GM18951 (cell line): ENCODE data around the gene OR2T2.
"Not testable (repeated sequence)": the region's sequence is repeated elsewhere in the genome, so short reads cannot be mapped to it uniquely, and the experiment has no call there.

Experiments
- POLR2A ChIP-seq: IDR thresholded peaks from 4 replicates; pipeline ENCODE4 v1.6.1; 2011; ENCODE audit warnings: mild to moderate bottlenecking; ENCODE audit not compliant: insufficient read length, insufficient read depth; ENCODE audit errors: extremely low read depth
- in situ Hi-C: fragments of 300-500 bp; cut with MboI; formaldehyde crosslinking; loops from one replicate; pipeline ENCODE4 v1.12.0; 2022; ENCODE audit warnings: low sequenced_read_pairs, mixed read lengths, inconsistent platforms; ENCODE audit not compliant: unreplicated experiment

OR2T2 gene

GRCh38 chr1:248445399-248445798 lies at the start of gene OR2T2:
Gene OR2T2 (plus strand): TSS chr1:248445637. CDS start chr1:248452798, 7,161 bp downstream.
- in situ Hi-C loops: not testable (repeated sequence)

- TF ChIP-seq POLR2A: no peak
- in situ Hi-C loops: no loop called here
Measured at GRCh38 chr1:248402748-248403147, 42.7 kb upstream of the OR2T2 start, which contains the start of gene OR2T1. Gene OR2T1 (plus strand): TSS chr1:248403048. CDS start chr1:248406148, 3,100 bp downstream.

GRCh38 chr1:248404024-248404423 lies 41.4 kb upstream of the OR2T2 start:
- no peak for TF ChIP-seq POLR2A
- in situ Hi-C loops: no loop called here

- in situ Hi-C loops: no loop called here
- TF ChIP-seq POLR2A: no peak
Measured at GRCh38 chr1:248406721-248407692, 38.4 kb upstream of the OR2T2 start.

- in situ Hi-C loops: no loop called here
- no peak for TF ChIP-seq POLR2A
Measured at GRCh38 chr1:248416226-248416625, 29.2 kb upstream of the OR2T2 start.

- TF ChIP-seq POLR2A: no peak
- in situ Hi-C loops: no loop called here
Measured at GRCh38 chr1:248417854-248418253, 27.6 kb upstream of the OR2T2 start.

- in situ Hi-C loops: no loop called here
- no peak for TF ChIP-seq POLR2A
Measured at GRCh38 chr1:248421384-248421783, 24.1 kb upstream of the OR2T2 start.

- in situ Hi-C loops: not testable (repeated sequence)
Measured at GRCh38 chr1:248427526-248428191, 17.8 kb upstream of the OR2T2 start.

GRCh38 chr1:248428192-248428533 lies 17.3 kb upstream of the OR2T2 start:
- in situ Hi-C loops: not testable (repeated sequence)

- in situ Hi-C loops: not testable (repeated sequence)
Measured at GRCh38 chr1:248431683-248432082, 13.8 kb upstream of the OR2T2 start.

GRCh38 chr1:248432201-248432600 lies 13.2 kb upstream of the OR2T2 start:
- in situ Hi-C loops: not testable (repeated sequence)

GRCh38 chr1:248433811-248434415 lies 11.5 kb upstream of the OR2T2 start:
- in situ Hi-C loops: not testable (repeated sequence)

- in situ Hi-C loops: not testable (repeated sequence)
Measured at GRCh38 chr1:248434913-248435312, 10.5 kb upstream of the OR2T2 start.

- in situ Hi-C loops: not testable (repeated sequence)
Measured at GRCh38 chr1:248436303-248436702, 9.1 kb upstream of the OR2T2 start.

GRCh38 chr1:248438668-248439067 lies 6.8 kb upstream of the OR2T2 start:
- in situ Hi-C loops: not testable (repeated sequence)

GRCh38 chr1:248439283-248439682 lies 6.2 kb upstream of the OR2T2 start:
- in situ Hi-C loops: not testable (repeated sequence)

- in situ Hi-C loops: loop anchor here (5.0 kb wide), 1 partner anchor 205 kb away; the partner anchor contains the start of gene OR2T35
Measured at GRCh38 chr1:248442500-248443277, 2.7 kb upstream of the OR2T2 start.

- in situ Hi-C loops: loop anchor here (5.0 kb wide), 1 partner anchor 203 kb away; the partner anchor contains the start of gene OR2T35
Measured at GRCh38 chr1:248444603-248445002, 834 bp upstream of the OR2T2 start.
